ENCODE data around the gene RAB5IF. TPM values are rescaled to one million over a fixed set of nuclear protein-coding genes. Genes with fewer than 3 reads are reported as not detected.

RAB5IF gene
- total RNA-seq, 1 donor, result 59.7 TPM

- Histone ChIP-seq H3K27me3 (ENCODE audit: insufficient read depth, low read length) (no peaks in the 10 kb centered on the region), H3K4me3 (ENCODE audit: insufficient read depth, low read length) (peak within 1 kb of the TSS; percentile 82), H2AFZ (ENCODE audit: low read length) (peak within 1 kb of the TSS; percentile 97), H3K79me2 (ENCODE audit: insufficient read depth, low read length) (peaks cover 11% of the 10 kb centered on the region), H3K4me1 (ENCODE audit: insufficient read depth, low read length) (peaks cover 26% of the 10 kb centered on the region), H4K20me1 (ENCODE audit: insufficient read depth, low read length) (peaks cover 21% of the 10 kb centered on the region), H3K36me3 (ENCODE audit: insufficient read depth, low read length) (no peaks in the 10 kb centered on the region), H3K27ac (ENCODE audit: low read depth, low read length) (peak within 1 kb of the TSS; percentile 45), H3K4me2 (ENCODE audit: insufficient read depth, low read length) (peak within 1 kb of the TSS; percentile 86), H3K9me3 (ENCODE audit: low read depth, low read length) (no peaks in the 10 kb centered on the region)
- peak; percentile 98 for DNase-seq (ENCODE audit: insufficient read length, low spot score, missing footprints)
- TF ChIP-seq CTCF (IDR thresholded peaks at IDR 0.05; ENCODE audit: extremely low read depth, low read depth, low read length), result no peak
Measured at GRCh38 chr20:36573103-36573797, 32.3 kb upstream of the RAB5IF start, which contains the start of gene TGIF2. Gene TGIF2, plus strand, starts transcription at chr20:36573597. Its CDS starts 5,178 bp downstream, at chr20:36578775.

GRCh38 chr20:36573798-36574365 is 31.7 kb upstream of the RAB5IF start:
- no peaks in the 10 kb centered on the region for H3K9me3 ChIP-seq (ENCODE audit: low read depth, low read length)
- no peak overlapping the region for H2AFZ ChIP-seq (ENCODE audit: low read length)
- no peak overlapping the region for H3K27ac ChIP-seq (ENCODE audit: low read depth, low read length)
- no peak for TF ChIP-seq CTCF (IDR thresholded peaks at IDR 0.05; ENCODE audit: extremely low read depth, low read depth, low read length)
- H3K79me2 ChIP-seq (ENCODE audit: insufficient read depth, low read length), result peaks cover 13% of the 10 kb centered on the region
- peak overlapping the region; percentile 82 for H3K4me3 ChIP-seq (ENCODE audit: insufficient read depth, low read length)
- H3K36me3 ChIP-seq (ENCODE audit: insufficient read depth, low read length), result peaks cover 4% of the 10 kb centered on the region
- peaks cover 27% of the 10 kb centered on the region for H4K20me1 ChIP-seq (ENCODE audit: insufficient read depth, low read length)
- peak overlapping the region; percentile 86 for H3K4me2 ChIP-seq (ENCODE audit: insufficient read depth, low read length)
- peaks cover 26% of the 10 kb centered on the region for H3K4me1 ChIP-seq (ENCODE audit: insufficient read depth, low read length)
- no peaks in the 10 kb centered on the region for H3K27me3 ChIP-seq (ENCODE audit: insufficient read depth, low read length)
- peak; percentile 91 for DNase-seq (ENCODE audit: insufficient read length, low spot score, missing footprints)

- Histone ChIP-seq H4K20me1 (ENCODE audit: insufficient read depth, low read length) (peaks cover 28% of the 10 kb centered on the region), H3K9me3 (ENCODE audit: low read depth, low read length) (no peaks in the 10 kb centered on the region), H3K4me1 (ENCODE audit: insufficient read depth, low read length) (peaks cover 25% of the 10 kb centered on the region), H2AFZ (ENCODE audit: low read length) (peak overlapping the region; percentile 68), H3K4me3 (ENCODE audit: insufficient read depth, low read length) (peak overlapping the region; percentile 82), H3K36me3 (ENCODE audit: insufficient read depth, low read length) (peaks cover 6% of the 10 kb centered on the region), H3K27ac (ENCODE audit: low read depth, low read length) (peak overlapping the region; percentile 34), H3K79me2 (ENCODE audit: insufficient read depth, low read length) (peaks cover 13% of the 10 kb centered on the region), H3K4me2 (ENCODE audit: insufficient read depth, low read length) (peak overlapping the region; percentile 86), H3K27me3 (ENCODE audit: insufficient read depth, low read length) (no peaks in the 10 kb centered on the region)
- DNase-seq (ENCODE audit: insufficient read length, low spot score, missing footprints), result peak; percentile 95
- TF ChIP-seq CTCF (IDR thresholded peaks at IDR 0.05; ENCODE audit: extremely low read depth, low read depth, low read length), result no peak
Measured at GRCh38 chr20:36574366-36575135, 31.0 kb upstream of the RAB5IF start.

- no peak overlapping the region for H3K4me3 ChIP-seq (ENCODE audit: insufficient read depth, low read length)
- H3K27me3 ChIP-seq (ENCODE audit: insufficient read depth, low read length), result no peaks in the 10 kb centered on the region
- H3K27ac ChIP-seq (ENCODE audit: low read depth, low read length), result no peak overlapping the region
- peak; percentile 64 for DNase-seq (ENCODE audit: insufficient read length, low spot score, missing footprints)
- H3K9me3 ChIP-seq (ENCODE audit: low read depth, low read length), result no peaks in the 10 kb centered on the region
- no peak overlapping the region for H2AFZ ChIP-seq (ENCODE audit: low read length)
- peaks cover 28% of the 10 kb centered on the region for H4K20me1 ChIP-seq (ENCODE audit: insufficient read depth, low read length)
- TF ChIP-seq CTCF (IDR thresholded peaks at IDR 0.05; ENCODE audit: extremely low read depth, low read depth, low read length), result no peak
- no peak overlapping the region for H3K4me2 ChIP-seq (ENCODE audit: insufficient read depth, low read length)
- peaks cover 13% of the 10 kb centered on the region for H3K79me2 ChIP-seq (ENCODE audit: insufficient read depth, low read length)
- peaks cover 21% of the 10 kb centered on the region for H3K4me1 ChIP-seq (ENCODE audit: insufficient read depth, low read length)
- H3K36me3 ChIP-seq (ENCODE audit: insufficient read depth, low read length), result peaks cover 7% of the 10 kb centered on the region
Measured at GRCh38 chr20:36576081-36576445, 29.5 kb upstream of the RAB5IF start.
